Skeletal muscle tissue (tissue), 4 donors: Measurements from ENCODE around the gene KCNAB2. TPM values are rescaled to one million over a fixed set of nuclear protein-coding genes. Genes with fewer than 3 reads are reported as not detected.
A peak's percentile ranks its signal among the peaks of the same experiment; 100 is the strongest.
"Not testable (repeated sequence)": the region's sequence is repeated elsewhere in the genome, so short reads cannot be mapped to it uniquely, and the experiment has no call there.

ENCODE experiments used
- H3K27ac ChIP-seq: one replicate; pipeline ENCODE4 v1.7.0; 2013; ENCODE audit warnings: mild to moderate bottlenecking, low read depth, low read length, inconsistent platforms
- H3K27me3 ChIP-seq, 3 donors: one replicate each; pipeline ENCODE4 v1.7.0; 2013; ENCODE audit warnings: low read length in 3 of 3; ENCODE audit not compliant: control insufficient read depth in 3 of 3, insufficient read depth in 3 of 3
- H3K36me3 ChIP-seq, 3 donors: one replicate each; pipeline ENCODE4 v1.7.0; 2013; ENCODE audit warnings: low read length in 3 of 3; ENCODE audit not compliant: control insufficient read depth in 3 of 3, insufficient read depth in 3 of 3
- H3K4me1 ChIP-seq, 3 donors: one replicate each; pipeline ENCODE4 v1.7.0; 2013; ENCODE audit warnings: low read length in 3 of 3, mild to moderate bottlenecking in 3 of 3; ENCODE audit not compliant: control insufficient read depth in 3 of 3, insufficient read depth in 3 of 3
- H3K4me3 ChIP-seq, 3 donors: one replicate each; pipeline ENCODE4 v1.7.0; 2013; ENCODE audit warnings: low read length in 3 of 3
- H3K9ac ChIP-seq, 3 donors: one replicate each; pipeline ENCODE4 v1.7.0; 2013; ENCODE audit warnings: low read length in 3 of 3, mild to moderate bottlenecking in 3 of 3, moderate library complexity in 2 of 3, low read depth in 1 of 3
- H3K9me3 ChIP-seq, 3 donors: one replicate each; pipeline ENCODE4 v1.7.0; 2013; ENCODE audit warnings: low read length in 3 of 3; ENCODE audit not compliant: control insufficient read depth in 3 of 3
- total RNA-seq: library from RNA; depleted of rRNA; stranded (reverse); fragments of >200 nt; gene quantifications from one replicate; pipeline ENCODE4 v1.2.3, GENCODE V29; 2014
- donor health status: Osteomylitis.

The KCNAB2 gene
- total RNA-seq, 1 donor from 2014 or later, result 2.6 TPM

- H3K4me1 ChIP-seq, result peaks cover 0 to 33% (median 24%) of the 10 kb centered on the region in 3 donors
- H3K27ac ChIP-seq, H3K27me3 ChIP-seq, H3K9me3 ChIP-seq, H3K4me3 ChIP-seq, H3K36me3 ChIP-seq, H3K9ac ChIP-seq: not testable (repeated sequence)
These were observed 28.0 kb upstream of the KCNAB2 start for GRCh38 chr1:6017654-6018053.

- Histone ChIP-seq H3K36me3 (no peaks in the 10 kb centered on the region), H3K9ac (no peak overlapping the region), H3K27me3 (no peaks in the 10 kb centered on the region), H3K27ac (no peak overlapping the region), H3K9me3 (no peaks in the 10 kb centered on the region), H3K4me3 (no peak overlapping the region), H3K4me1 (peaks cover 0 to 16% (median 15%) of the 10 kb centered on the region in 3 donors)
These were observed 26.4 kb upstream of the KCNAB2 start for GRCh38 chr1:6019166-6019845.

- no peak overlapping the region for H3K9ac ChIP-seq
- H3K36me3 ChIP-seq, result no peaks in the 10 kb centered on the region
- no peaks in the 10 kb centered on the region for H3K9me3 ChIP-seq
- no peak overlapping the region for H3K4me3 ChIP-seq
- peaks cover 2 to 13% (median 10%) of the 10 kb centered on the region in 3 donors for H3K4me1 ChIP-seq
- H3K27ac ChIP-seq, result no peak overlapping the region
- peaks cover 0 to 14% (median 6%) of the 10 kb centered on the region in 3 donors for H3K27me3 ChIP-seq
These were observed 23.5 kb upstream of the KCNAB2 start for GRCh38 chr1:6022193-6022592.

- Histone ChIP-seq H3K27ac (no peak overlapping the region), H3K27me3 (peaks cover 0 to 18% (median 6%) of the 10 kb centered on the region in 3 donors), H3K9me3 (no peaks in the 10 kb centered on the region), H3K4me3 (no peak overlapping the region), H3K4me1 (peaks cover 2 to 13% (median 10%) of the 10 kb centered on the region in 3 donors), H3K9ac (no peak overlapping the region), H3K36me3 (no peaks in the 10 kb centered on the region)
These were observed 22.3 kb upstream of the KCNAB2 start for GRCh38 chr1:6023346-6023745.

GRCh38 chr1:6024376-6024775 lies 21.3 kb upstream of the KCNAB2 start:
- Histone ChIP-seq H3K36me3 (no peaks in the 10 kb centered on the region), H3K27me3 (peaks cover 0 to 19% (median 6%) of the 10 kb centered on the region in 3 donors), H3K9ac (no peak overlapping the region), H3K27ac (no peak overlapping the region), H3K4me3 (no peak overlapping the region), H3K9me3 (no peaks in the 10 kb centered on the region), H3K4me1 (peaks cover 2 to 14% (median 12%) of the 10 kb centered on the region in 3 donors)

- Histone ChIP-seq H3K4me3 (peak overlapping the region in 1 of 3 donors; percentile 60), H3K9ac (peak overlapping the region in 1 of 3 donors; percentile 85), H3K27me3 (peaks cover 0 to 24% (median 6%) of the 10 kb centered on the region in 3 donors), H3K36me3 (no peaks in the 10 kb centered on the region), H3K27ac (peak overlapping the region; percentile 58), H3K9me3 (no peaks in the 10 kb centered on the region), H3K4me1 (peaks cover 7 to 25% (median 22%) of the 10 kb centered on the region in 3 donors)
These were observed 20.2 kb upstream of the KCNAB2 start for GRCh38 chr1:6025269-6026094.

GRCh38 chr1:6026095-6026809 lies 19.4 kb upstream of the KCNAB2 start:
- Histone ChIP-seq H3K4me3 (peak overlapping the region in 2 of 3 donors; percentile 32 to 54), H3K9me3 (no peaks in the 10 kb centered on the region), H3K9ac (peak overlapping the region in 1 of 3 donors; percentile 85), H3K27ac (peak overlapping the region; percentile 62), H3K36me3 (no peaks in the 10 kb centered on the region), H3K27me3 (peaks cover 0 to 27% (median 6%) of the 10 kb centered on the region in 3 donors), H3K4me1 (peaks cover 7 to 26% (median 23%) of the 10 kb centered on the region in 3 donors)

- Histone ChIP-seq H3K9me3 (no peaks in the 10 kb centered on the region), H3K4me3 (no peak overlapping the region), H3K9ac (no peak overlapping the region), H3K27ac (no peak overlapping the region), H3K27me3 (peaks cover 0 to 30% (median 6%) of the 10 kb centered on the region in 3 donors), H3K36me3 (no peaks in the 10 kb centered on the region), H3K4me1 (peaks cover 7 to 26% (median 23%) of the 10 kb centered on the region in 3 donors)
These were observed 18.1 kb upstream of the KCNAB2 start for GRCh38 chr1:6027591-6027990.

- H3K27me3 ChIP-seq, result peaks cover 3 to 32% (median 10%) of the 10 kb centered on the region in 3 donors
- peaks cover 7 to 26% (median 23%) of the 10 kb centered on the region in 3 donors for H3K4me1 ChIP-seq
- H3K27ac ChIP-seq, result no peak overlapping the region
- no peak overlapping the region for H3K9ac ChIP-seq
- no peaks in the 10 kb centered on the region for H3K9me3 ChIP-seq
- no peak overlapping the region for H3K4me3 ChIP-seq
- no peaks in the 10 kb centered on the region for H3K36me3 ChIP-seq
These were observed 17.4 kb upstream of the KCNAB2 start for GRCh38 chr1:6028042-6028850.
